Smooth muscle cell (in vitro differentiated cells): ENCODE data around the gene GCDH. TPM values are rescaled to one million over a fixed set of nuclear protein-coding genes. Genes with fewer than 3 reads are reported as not detected.

Experiments used
- DNase-seq: peaks from one replicate; lab custom pipeline; 2025; ENCODE audit not compliant: unreplicated experiment; lab: John Stamatoyannopoulos, UW
- H2AFZ ChIP-seq: fragments of 200-600 bp; sonication (generic); 2 replicates; pipeline ENCODE4 v1.6.0; 2016; ENCODE audit warnings: antibody characterized with exemption, low read depth, mild to moderate bottlenecking
- H3F3A ChIP-seq: fragments of 200-600 bp; sonication (generic); 2 replicates; pipeline ENCODE4 v1.6.0; 2017; ENCODE audit warnings: antibody characterized with exemption, low read depth
- H3K27ac ChIP-seq: fragments of 200-600 bp; sonication (generic); 2 replicates; pipeline ENCODE4 v1.5.1; 2016; ENCODE audit warnings: low read depth, mild to moderate bottlenecking
- H3K27me3 ChIP-seq: fragments of 200-600 bp; sonication (generic); 2 replicates; pipeline ENCODE4 v1.6.1; 2016; ENCODE audit warnings: low read depth, mild to moderate bottlenecking
- H3K36me3 ChIP-seq: fragments of 200-600 bp; sonication (generic); 2 replicates; pipeline ENCODE4 v1.5.1; 2016; ENCODE audit warnings: low read depth
- H3K4me1 ChIP-seq: fragments of 200-600 bp; sonication (generic); 2 replicates; pipeline ENCODE4 v1.5.1; 2016; ENCODE audit warnings: low read depth
- H3K4me2 ChIP-seq: fragments of 200-600 bp; sonication (generic); 2 replicates; pipeline ENCODE4 v1.6.0; 2016; ENCODE audit warnings: mild to moderate bottlenecking
- H3K4me3 ChIP-seq: fragments of 200-600 bp; sonication (generic); 2 replicates; pipeline ENCODE4 v1.5.1; 2016; ENCODE audit warnings: mild to moderate bottlenecking
- H3K79me2 ChIP-seq: fragments of 200-600 bp; sonication (generic); 2 replicates; pipeline ENCODE4 v1.6.0; 2016; ENCODE audit warnings: low read depth, mild to moderate bottlenecking
- H3K9ac ChIP-seq: fragments of 200-600 bp; sonication (generic); 2 replicates; pipeline ENCODE4 v1.6.0; 2016; ENCODE audit warnings: low read depth
- H3K9me3 ChIP-seq: fragments of 200-600 bp; sonication (generic); replicated peaks from 2 replicates; pipeline ENCODE4 v1.5.1; 2016; ENCODE audit warnings: low read depth
- H4K20me1 ChIP-seq: fragments of 200-600 bp; sonication (generic); 2 replicates; pipeline ENCODE4 v1.6.0; 2016; ENCODE audit warnings: low read depth
- CTCF ChIP-seq: fragments of 200-600 bp; sonication (generic); IDR thresholded peaks from 2 replicates; pipeline ENCODE4 v1.5.1; 2017; ENCODE audit warnings: borderline replicate concordance, mild to moderate bottlenecking, antibody characterized with exemption; ENCODE audit not compliant: insufficient read depth, poor library complexity, severe bottlenecking
- whole genome bisulfite sequencing: methylation state at CpG from one replicate; pipeline ENCODE4 v1.1.7; 2016; ENCODE audit warnings: low lambda C conversion rate; 5-methylcytosine and 5-hydroxymethylcytosine counted together
- polyA plus RNA-seq: library from polyadenylated mRNA; unstranded; fragments of >200 nt; fragmentation: Nextera tagmentation; extraction: Ambion mirVana; gene quantifications from 2 replicates; pipeline ENCODE4 v1.2.1, GENCODE V29; 2016
- total RNA-seq: library from RNA; depleted of rRNA; stranded (reverse); fragments of >200 nt; gene quantifications from 2 replicates; pipeline ENCODE4 v1.2.3, GENCODE V29; 2014

GCDH gene
- total and polyA plus RNA-seq, 2 experiments from 2014 or later = 9.7 to 15.3 TPM

- H3K36me3 ChIP-seq = no peaks in the 10 kb centered on the region
- H3K4me2 ChIP-seq = no peak overlapping the region
- no peak overlapping the region for H3K4me3 ChIP-seq
- H3K9ac ChIP-seq = no peak overlapping the region
- H3K79me2 ChIP-seq = no peaks in the 10 kb centered on the region
- H3K4me1 ChIP-seq = no peaks in the 10 kb centered on the region
- H3K27me3 ChIP-seq = no peaks in the 10 kb centered on the region
- no peaks in the 10 kb centered on the region for H3K9me3 ChIP-seq
- H3K27ac ChIP-seq = no peak overlapping the region
- no peaks in the 10 kb centered on the region for H3F3A ChIP-seq
- WGBS = 97% methylated on average over 15 of the region's 17 CpGs
- DNase-seq = no peak
- no peak for TF ChIP-seq CTCF
- no peak overlapping the region for H2AFZ ChIP-seq
- no peaks in the 10 kb centered on the region for H4K20me1 ChIP-seq
Observed at GRCh38 chr19:12896460-12896859, 5.5 kb downstream of the GCDH start.

- 97% methylated on average over 10 of the region's 10 CpGs for WGBS
- TF ChIP-seq CTCF = no peak
- no peak overlapping the region for H2AFZ ChIP-seq
- no peaks in the 10 kb centered on the region for H4K20me1 ChIP-seq
- H3K36me3 ChIP-seq = no peaks in the 10 kb centered on the region
- no peaks in the 10 kb centered on the region for H3K79me2 ChIP-seq
- no peak overlapping the region for H3K9ac ChIP-seq
- H3K27ac ChIP-seq = no peak overlapping the region
- no peak overlapping the region for H3K4me3 ChIP-seq
- no peak for DNase-seq
- no peaks in the 10 kb centered on the region for H3K4me1 ChIP-seq
- H3K4me2 ChIP-seq = no peak overlapping the region
- no peaks in the 10 kb centered on the region for H3K27me3 ChIP-seq
- no peaks in the 10 kb centered on the region for H3K9me3 ChIP-seq
- H3F3A ChIP-seq = no peaks in the 10 kb centered on the region
Observed at GRCh38 chr19:12899891-12900518, 9.0 kb downstream of the GCDH start.

- no peaks in the 10 kb centered on the region for H3K79me2 ChIP-seq
- peaks cover under 1% of the 10 kb centered on the region for H3K4me1 ChIP-seq
- H4K20me1 ChIP-seq = no peaks in the 10 kb centered on the region
- no peak overlapping the region for H3K9ac ChIP-seq
- H3K27me3 ChIP-seq = no peaks in the 10 kb centered on the region
- no peaks in the 10 kb centered on the region for H3F3A ChIP-seq
- DNase-seq = no peak
- 86% methylated on average over 9 of the region's 9 CpGs for WGBS
- H3K4me3 ChIP-seq = no peak overlapping the region
- no peaks in the 10 kb centered on the region for H3K36me3 ChIP-seq
- H3K4me2 ChIP-seq = no peak overlapping the region
- no peak overlapping the region for H2AFZ ChIP-seq
- H3K27ac ChIP-seq = no peak overlapping the region
- H3K9me3 ChIP-seq = no peaks in the 10 kb centered on the region
- TF ChIP-seq CTCF = no peak
Observed at GRCh38 chr19:12907166-12907565, 16.2 kb downstream of the GCDH start.

- H3K27ac ChIP-seq = no peak overlapping the region
Observed at GRCh38 chr19:12912571-12912970, 21.6 kb downstream of the GCDH start.

More at GRCh38 chr19:12912571-12912970, 21.6 kb downstream of the GCDH start:
- Histone ChIP-seq H3K9me3 (no peaks in the 10 kb centered on the region), H3K36me3 (no peaks in the 10 kb centered on the region), H4K20me1 (no peaks in the 10 kb centered on the region), H2AFZ (no peak overlapping the region), H3K27me3 (no peaks in the 10 kb centered on the region), H3K4me2 (no peak overlapping the region), H3F3A (no peaks in the 10 kb centered on the region), H3K4me1 (peaks cover 19% of the 10 kb centered on the region), H3K9ac (no peak overlapping the region), H3K4me3 (no peak overlapping the region), H3K79me2 (no peaks in the 10 kb centered on the region)
- DNase-seq = no peak
- 73% methylated on average over 4 of the region's 4 CpGs for whole genome bisulfite sequencing
- TF ChIP-seq CTCF = no peak
